Left lobe of liver (tissue), 1 donor: ENCODE results near the gene USP46. TPM values are rescaled to one million over a fixed set of nuclear protein-coding genes. Genes with fewer than 3 reads are reported as not detected.

Experiments
- total RNA-seq: library from RNA; stranded (reverse); gene quantifications from one replicate; pipeline ENCODE4 v1.2.1, GENCODE V29; 2021
- donor health status: DM: no; HTN: yes; CAD: no.

The USP46 gene
- total RNA-seq, 1 donor from 2014 or later, result 4.9 TPM

Other genes starting within 250 kb of the USP46 start
- not detected for gene ERVMER34-1, start 92.1 kb upstream of the USP46 start, total RNA-seq
- 0.60 TPM for gene RASL11B, start 203.0 kb upstream of the USP46 start, total RNA-seq